ENCODE measurements around the gene DOLK. TPM values are rescaled to one million over a fixed set of nuclear protein-coding genes. Genes with fewer than 3 reads are reported as not detected.

Gene DOLK
- total RNA-seq, 1 experiment from 2014 or later, result 12.0 TPM

DNA sequence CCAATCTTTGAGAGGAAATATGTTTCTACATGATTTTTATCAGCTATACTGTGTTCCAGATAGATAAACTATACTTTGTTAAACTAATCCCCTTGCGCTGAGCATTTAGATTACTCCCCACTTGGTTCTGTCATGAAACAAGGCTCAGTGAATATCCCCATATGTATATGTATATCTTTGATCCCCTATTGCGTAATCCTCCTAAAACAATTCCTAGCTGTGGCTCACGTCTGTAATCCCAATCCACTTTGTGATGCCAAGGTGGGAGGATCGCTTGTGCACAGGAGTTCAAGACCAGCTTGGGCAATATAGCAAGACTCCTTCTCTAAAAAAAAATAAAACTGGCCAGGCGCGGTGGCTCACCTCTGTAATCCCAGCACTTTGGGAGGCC, 23.9 kb downstream of the DOLK start:
- H3K79me2 ChIP-seq (ENCODE audit: insufficient read depth, low read length), result no peaks in the 10 kb centered on the region
- no peak overlapping the region for H3K4me3 ChIP-seq (replicated peaks in 1 of 2; ENCODE audit: low read depth in 1 of 2, low read length in 2 of 2)
- H4K20me1 ChIP-seq (ENCODE audit: insufficient read depth), result no peaks in the 10 kb centered on the region
- no peak overlapping the region for H3K9ac ChIP-seq (ENCODE audit: low read length)
- ChIA-PET POLR2A (no interaction called here), CTCF (no interaction called here), RAD21 (ENCODE audit: low non-redundant PET in 1 of 2, low total read pairs in 2 of 2, uncharacterized antibody in 2 of 2, unreplicated experiment in 2 of 2) (no interaction called here)
- H3K27ac ChIP-seq (ENCODE audit: low read depth, low read length), result no peak overlapping the region
- no peaks in the 10 kb centered on the region for H3K27me3 ChIP-seq (ENCODE audit: insufficient read depth, low read length)
- no peaks in the 10 kb centered on the region for H3K9me3 ChIP-seq (ENCODE audit: control insufficient read depth in 1 of 2, insufficient read depth in 1 of 2, low read depth in 1 of 2, low read length in 2 of 2)
- H3K36me3 ChIP-seq (ENCODE audit: control insufficient read depth in 1 of 2, insufficient read depth in 2 of 2, low read length in 2 of 2), result no peaks in the 10 kb centered on the region
- intact Hi-C loops (cut with micrococcal nuclease), result no loop called here
- no TSS peak for BruUV-seq (replicated peaks)
- ATAC-seq (no peak), DNase-seq (ENCODE audit: low read depth, low spot score) (no peak)
- H3K4me2 ChIP-seq (ENCODE audit: low read length), result no peak overlapping the region
- peaks cover 4 to 10% of the 10 kb centered on the region in 2 experiments; a peak in 3 of 4 replicates for H3K4me1 ChIP-seq (ENCODE audit: control insufficient read depth in 1 of 2, insufficient read depth in 2 of 2, low read length in 2 of 2)
- no peak overlapping the region for H2AFZ ChIP-seq (ENCODE audit: low read depth, low read length, poor library complexity, severe bottlenecking)
- H3K9me2 ChIP-seq (ENCODE audit: insufficient read depth), result no peaks in the 10 kb centered on the region
- TF ChIP-seq ZNF274 (IDR thresholded peaks at IDR 0.05; ENCODE audit: low read depth, low read length), result no peak
- no peak for TF ChIP-seq EZH2phosphoT487 (IDR thresholded peaks at IDR 0.05; ENCODE audit: borderline replicate concordance)
- no peak for TF ChIP-seq SRF (IDR thresholded peaks at IDR 0.05; ENCODE audit: low read depth)
- no peak for TF ChIP-seq JUND (IDR thresholded peaks at IDR 0.05)
- TF ChIP-seq EGR1 (IDR thresholded peaks at IDR 0.05; ENCODE audit: low read depth), result no peak
- TF ChIP-seq SIN3A (IDR thresholded peaks at IDR 0.05; ENCODE audit: low read depth), result no peak
- TF ChIP-seq CEBPB (IDR thresholded peaks at IDR 0.05; ENCODE audit: low read depth), result no peak; the same call in 1 of the 2 replicates
- TF ChIP-seq, protein P1, sequence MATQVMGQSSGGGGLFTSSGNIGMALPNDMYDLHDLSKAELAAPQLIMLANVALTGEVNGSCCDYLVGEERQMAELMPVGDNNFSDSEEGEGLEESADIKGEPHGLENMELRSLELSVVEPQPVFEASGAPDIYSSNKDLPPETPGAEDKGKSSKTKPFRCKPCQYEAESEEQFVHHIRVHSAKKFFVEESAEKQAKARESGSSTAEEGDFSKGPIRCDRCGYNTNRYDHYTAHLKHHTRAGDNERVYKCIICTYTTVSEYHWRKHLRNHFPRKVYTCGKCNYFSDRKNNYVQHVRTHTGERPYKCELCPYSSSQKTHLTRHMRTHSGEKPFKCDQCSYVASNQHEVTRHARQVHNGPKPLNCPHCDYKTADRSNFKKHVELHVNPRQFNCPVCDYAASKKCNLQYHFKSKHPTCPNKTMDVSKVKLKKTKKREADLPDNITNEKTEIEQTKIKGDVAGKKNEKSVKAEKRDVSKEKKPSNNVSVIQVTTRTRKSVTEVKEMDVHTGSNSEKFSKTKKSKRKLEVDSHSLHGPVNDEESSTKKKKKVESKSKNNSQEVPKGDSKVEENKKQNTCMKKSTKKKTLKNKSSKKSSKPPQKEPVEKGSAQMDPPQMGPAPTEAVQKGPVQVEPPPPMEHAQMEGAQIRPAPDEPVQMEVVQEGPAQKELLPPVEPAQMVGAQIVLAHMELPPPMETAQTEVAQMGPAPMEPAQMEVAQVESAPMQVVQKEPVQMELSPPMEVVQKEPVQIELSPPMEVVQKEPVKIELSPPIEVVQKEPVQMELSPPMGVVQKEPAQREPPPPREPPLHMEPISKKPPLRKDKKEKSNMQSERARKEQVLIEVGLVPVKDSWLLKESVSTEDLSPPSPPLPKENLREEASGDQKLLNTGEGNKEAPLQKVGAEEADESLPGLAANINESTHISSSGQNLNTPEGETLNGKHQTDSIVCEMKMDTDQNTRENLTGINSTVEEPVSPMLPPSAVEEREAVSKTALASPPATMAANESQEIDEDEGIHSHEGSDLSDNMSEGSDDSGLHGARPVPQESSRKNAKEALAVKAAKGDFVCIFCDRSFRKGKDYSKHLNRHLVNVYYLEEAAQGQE (IDR thresholded peaks at IDR 0.05; ENCODE audit: low read depth), result no peak
- no peak for TF ChIP-seq ELF1 (IDR thresholded peaks at IDR 0.05; ENCODE audit: borderline replicate concordance, low read depth)
- TF ChIP-seq POLR2AphosphoS5 (IDR thresholded peaks at IDR 0.05; ENCODE audit: low read depth, low read length), result no peak
- TF ChIP-seq RAD21 (IDR thresholded peaks at IDR 0.05; ENCODE audit: low read depth), result no peak
